Activated T-cell treated with anti-CD3 and anti-CD28 coated beads for 24 hours (primary cell): ENCODE measurements around the gene NLGN3.

Experiments
- DNase-seq: peaks from one replicate; pipeline ENCODE4 v3.0.0-alpha.2; 2020; ENCODE audit warnings: low read depth

Gene NLGN3

DNA sequence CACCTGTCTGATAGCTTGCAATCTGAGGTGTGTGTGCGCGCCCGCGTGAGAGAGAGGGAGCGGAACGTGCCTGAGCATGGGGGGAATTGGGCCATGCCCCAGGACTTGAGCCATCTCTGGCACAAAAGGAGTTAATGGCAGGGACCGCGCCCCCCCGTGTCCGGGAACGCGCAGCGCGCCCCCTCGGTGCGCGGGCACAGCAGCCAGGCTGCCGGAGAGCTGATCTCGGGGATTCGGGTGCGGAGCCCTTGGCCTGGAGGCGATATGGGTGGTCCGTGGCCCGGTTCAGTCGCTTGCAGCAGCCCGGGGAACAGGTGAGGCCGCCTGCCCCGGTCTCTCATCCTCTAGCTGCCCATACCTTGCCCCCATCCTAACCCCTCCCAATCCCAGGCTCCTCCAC lies at the start of gene NLGN3:
TSS of gene NLGN3 (plus strand) at position 191 of the 400 bp plus-strand sequence. CDS start 2,909 bp downstream, outside the sequence.
- DNase-seq = no peak

DNA sequence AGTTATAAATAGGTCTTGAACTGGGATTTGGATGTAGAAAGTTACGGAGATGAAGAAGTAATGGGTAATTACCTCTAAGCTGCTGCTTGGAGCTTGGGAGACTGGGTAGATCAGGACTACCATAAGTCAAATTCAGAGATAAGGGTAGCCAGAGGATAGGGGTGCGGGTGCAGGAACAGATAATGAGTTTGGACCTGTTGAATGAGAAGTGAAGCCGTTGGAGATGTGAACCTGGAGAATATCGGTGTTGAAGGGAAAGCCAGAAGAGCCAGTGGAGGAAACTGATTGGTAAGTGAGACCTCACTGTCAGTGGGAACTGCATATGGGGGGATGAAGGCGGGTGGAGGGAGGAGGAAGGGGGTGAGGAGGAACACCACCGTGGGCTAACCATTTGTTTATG lies 49.6 kb upstream of the NLGN3 start:
- DNase-seq = no peak

DNA sequence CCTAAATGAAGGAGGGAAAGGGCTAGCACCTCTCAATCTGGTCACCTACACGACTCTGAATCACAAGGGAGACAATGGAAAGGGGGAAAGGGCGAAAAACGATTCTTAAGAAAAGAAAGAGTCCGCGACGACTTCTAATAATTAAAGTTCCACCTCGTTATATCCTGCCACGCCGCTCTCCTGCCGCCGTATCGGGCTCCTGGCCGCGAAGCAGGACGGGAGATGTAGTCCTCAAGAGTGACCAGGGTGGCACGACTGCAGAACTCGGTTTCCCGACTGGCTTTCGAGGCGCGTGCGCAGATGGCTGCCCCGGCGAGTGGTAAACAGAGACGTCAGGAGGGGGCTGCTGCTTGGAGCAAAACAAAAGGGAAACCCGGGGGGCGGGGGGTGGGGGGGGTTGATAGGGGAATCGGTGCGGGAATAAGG lies 49.1 kb upstream of the NLGN3 start, which contains the start of gene FOXO4:
TSS of gene FOXO4 (plus strand) at position 297 of the 426 bp plus-strand sequence. CDS start 678 bp downstream, outside the sequence.
- DNase-seq = peak; percentile 81

DNA sequence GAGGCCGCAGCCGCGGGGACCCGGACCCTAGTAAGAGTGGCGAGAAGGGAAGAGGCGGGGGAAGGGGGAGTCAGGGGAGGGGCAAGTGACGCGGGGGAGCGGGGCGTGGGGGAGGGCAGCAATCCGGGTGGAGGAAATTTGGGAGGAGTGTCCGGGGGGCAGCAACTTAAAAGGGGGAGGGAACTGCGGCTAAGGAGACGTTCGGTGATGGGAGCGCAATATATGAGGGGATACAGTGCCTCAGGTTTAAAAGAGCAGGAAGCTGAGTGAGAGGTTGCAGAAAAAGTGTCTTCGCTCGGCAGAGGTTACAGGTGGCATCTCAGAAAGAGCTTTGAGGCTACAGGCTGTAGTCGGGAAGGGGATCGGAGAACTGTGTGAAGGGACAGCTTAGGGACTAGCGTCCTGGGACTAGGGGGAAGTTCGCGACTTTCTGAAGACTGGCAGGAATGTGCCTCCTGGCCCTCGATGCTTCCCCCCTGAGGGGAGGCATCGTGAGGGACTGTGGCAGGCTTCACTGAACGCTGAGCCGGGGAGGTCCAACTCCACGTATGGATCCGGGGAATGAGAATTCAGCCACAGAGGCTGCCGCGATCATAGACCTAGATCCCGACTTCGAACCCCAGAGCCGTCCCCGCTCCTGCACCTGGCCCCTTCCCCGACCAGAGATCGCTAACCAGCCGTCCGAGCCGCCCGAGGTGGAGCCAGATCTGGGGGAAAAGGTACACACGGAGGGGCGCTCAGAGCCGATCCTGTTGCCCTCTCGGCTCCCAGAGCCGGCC lies 48.5 kb upstream of the NLGN3 start:
- DNase-seq = peak; percentile 42

DNA sequence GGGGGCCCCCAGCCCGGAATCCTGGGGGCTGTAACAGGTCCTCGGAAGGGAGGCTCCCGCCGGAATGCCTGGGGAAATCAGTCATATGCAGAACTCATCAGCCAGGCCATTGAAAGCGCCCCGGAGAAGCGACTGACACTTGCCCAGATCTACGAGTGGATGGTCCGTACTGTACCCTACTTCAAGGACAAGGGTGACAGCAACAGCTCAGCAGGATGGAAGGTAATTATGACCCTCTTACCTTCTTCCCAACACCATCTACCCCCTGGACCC lies 47.9 kb upstream of the NLGN3 start:
- no peak for DNase-seq

DNA sequence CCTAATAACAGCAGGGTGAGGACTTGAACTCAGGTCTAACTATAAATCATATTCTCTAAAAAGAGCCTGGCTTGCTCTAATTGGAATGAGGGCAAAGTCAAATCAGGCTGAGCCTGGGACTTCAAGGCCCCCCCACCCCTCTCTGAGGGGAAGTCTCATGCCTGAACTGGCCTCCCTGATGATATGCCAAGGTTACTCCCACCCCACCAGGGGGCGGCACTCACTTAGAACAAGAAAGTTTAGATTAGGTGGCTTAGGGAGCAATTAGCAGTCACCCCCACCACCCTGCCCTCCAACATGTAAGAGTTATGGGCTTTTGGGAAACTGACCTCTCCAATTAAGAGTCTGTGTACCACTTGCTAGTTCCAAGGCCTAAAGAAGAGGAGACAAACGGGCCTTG lies 46.3 kb upstream of the NLGN3 start:
- DNase-seq = peak; percentile 58

- no peak for DNase-seq
Observed at GRCh38 chrX:71098951-71099506, 45.6 kb upstream of the NLGN3 start.

GRCh38 chrX:71099736-71100135 lies 44.9 kb upstream of the NLGN3 start:
- DNase-seq = no peak

DNA sequence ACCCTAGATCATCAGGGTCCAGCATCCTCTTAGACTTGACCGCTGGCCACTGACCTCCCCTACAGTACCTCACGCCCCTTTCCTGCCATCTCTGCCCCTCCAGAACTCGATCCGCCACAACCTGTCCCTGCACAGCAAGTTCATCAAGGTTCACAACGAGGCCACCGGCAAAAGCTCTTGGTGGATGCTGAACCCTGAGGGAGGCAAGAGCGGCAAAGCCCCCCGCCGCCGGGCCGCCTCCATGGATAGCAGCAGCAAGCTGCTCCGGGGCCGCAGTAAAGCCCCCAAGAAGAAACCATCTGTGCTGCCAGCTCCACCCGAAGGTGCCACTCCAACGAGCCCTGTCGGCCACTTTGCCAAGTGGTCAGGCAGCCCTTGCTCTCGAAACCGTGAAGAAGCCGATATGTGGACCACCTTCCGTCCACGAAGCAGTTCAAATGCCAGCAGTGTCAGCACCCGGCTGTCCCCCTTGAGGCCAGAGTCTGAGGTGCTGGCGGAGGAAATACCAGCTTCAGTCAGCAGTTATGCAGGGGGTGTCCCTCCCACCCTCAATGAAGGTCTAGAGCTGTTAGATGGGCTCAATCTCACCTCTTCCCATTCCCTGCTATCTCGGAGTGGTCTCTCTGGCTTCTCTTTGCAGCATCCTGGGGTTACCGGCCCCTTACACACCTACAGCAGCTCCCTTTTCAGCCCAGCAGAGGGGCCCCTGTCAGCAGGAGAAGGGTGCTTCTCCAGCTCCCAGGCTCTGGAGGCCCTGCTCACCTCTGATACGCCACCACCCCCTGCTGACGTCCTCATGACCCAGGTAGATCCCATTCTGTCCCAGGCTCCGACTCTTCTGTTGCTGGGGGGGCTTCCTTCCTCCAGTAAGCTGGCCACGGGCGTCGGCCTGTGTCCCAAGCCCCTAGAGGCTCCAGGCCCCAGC lies 43.8 kb upstream of the NLGN3 start:
- DNase-seq = no peak

DNA sequence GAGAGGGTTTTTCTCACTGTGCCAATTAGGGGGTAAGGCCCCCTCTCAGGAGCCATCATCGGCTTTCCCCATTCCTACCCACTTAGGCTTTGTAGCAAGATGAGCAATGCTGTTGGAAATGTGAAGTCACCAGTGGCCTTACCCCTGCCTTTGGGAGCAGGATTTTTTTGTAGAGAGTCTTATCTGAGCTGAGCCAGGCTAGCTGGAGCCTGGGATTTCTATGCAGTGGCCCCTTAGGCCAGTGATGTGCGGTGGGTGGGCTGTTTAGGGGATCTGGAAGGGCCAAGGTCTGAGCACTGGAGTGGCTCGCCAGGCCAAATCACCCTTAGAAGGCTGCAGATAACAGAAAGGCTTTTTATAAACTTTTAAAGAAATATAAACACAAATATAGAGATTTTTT lies 42.3 kb upstream of the NLGN3 start:
- no peak for DNase-seq

DNA sequence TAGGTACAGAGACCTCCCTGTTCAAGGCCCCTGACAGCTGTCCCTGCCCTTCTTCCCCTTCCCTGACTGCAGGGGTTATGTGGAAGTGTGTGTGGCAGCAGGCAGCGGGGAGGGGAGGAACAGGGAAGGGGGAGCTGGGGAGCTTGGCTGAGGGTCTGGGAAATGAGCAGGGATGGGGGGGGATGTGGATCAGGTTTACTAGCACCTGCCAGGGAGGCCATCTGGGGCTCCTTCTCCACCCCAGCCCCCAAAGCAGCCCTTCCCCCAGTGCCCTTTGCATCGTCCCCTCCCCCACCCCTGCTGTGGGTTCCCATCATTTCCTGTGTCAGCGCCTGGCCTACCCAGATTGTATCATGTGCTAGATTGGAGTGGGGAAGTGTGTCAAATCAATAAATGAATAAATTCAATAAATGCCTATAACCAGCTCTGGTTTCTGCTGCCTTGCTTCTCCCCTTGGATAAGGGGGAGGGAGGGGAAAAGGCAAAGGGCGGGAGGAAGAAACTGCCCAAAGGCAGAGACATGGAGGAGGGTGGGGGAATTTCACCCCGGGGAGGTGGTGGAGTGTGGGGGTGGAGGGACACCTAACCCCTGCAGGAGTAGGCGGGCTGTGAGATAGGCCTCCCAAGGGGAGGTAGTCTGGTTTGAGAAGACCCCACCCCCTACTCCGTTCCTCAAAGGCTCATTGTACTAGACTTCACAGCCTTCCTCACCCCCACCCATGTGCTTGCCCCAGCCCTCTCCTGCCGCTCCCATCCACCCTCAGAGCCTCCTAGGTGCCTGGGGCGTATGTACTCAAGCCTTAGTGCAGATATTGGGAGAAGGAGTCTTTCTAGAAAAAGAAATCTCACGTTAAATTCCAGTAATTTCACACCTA lies 41.3 kb upstream of the NLGN3 start:
- no peak for DNase-seq

- no peak for DNase-seq
Observed at GRCh38 chrX:71105628-71106027, 39.0 kb upstream of the NLGN3 start.

DNA sequence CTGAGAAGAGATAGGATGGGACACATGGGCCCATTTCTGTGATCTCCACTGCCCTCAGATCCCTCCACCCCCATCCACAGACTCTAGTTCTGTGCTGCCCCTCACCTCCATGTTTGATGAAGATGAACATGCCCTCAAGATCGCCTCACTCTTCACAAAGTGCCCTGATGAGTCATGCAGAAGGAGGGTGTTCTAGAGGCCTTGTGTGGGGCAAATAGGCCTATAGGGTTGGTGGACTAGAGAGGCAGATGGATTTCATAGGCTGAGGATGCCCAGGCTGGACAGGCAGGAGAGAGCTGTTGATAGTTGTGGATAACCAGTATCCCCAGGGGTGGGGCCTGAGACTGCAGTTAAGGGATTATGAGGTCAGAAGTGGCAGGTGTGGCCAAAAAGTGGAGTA lies 38.2 kb upstream of the NLGN3 start, which contains the start of gene CXorf65:
TSS of gene CXorf65 (minus strand) at position 314 of the 400 bp plus-strand sequence. CDS start at position 130, 184 bp downstream.
- no peak for DNase-seq

DNA sequence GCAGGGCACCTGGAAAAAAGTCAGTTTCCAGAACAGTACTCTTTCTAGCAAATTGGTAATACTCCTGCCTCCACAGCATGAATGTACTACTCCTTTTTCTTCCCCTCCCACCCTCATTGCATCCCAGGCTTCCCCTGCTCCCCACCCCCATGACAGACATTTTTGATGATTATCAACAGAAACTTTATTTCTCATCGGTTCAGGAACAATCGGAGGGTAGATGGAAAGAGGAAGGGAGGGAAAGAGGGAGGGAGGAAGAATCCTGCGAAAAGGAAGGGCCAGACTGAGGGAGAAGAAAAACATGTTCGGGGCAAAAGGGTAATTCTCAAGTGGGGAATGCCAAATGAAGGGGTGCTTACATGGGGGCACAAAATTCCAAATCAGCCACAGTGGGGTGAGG lies 37.4 kb upstream of the NLGN3 start:
- DNase-seq = no peak

DNA sequence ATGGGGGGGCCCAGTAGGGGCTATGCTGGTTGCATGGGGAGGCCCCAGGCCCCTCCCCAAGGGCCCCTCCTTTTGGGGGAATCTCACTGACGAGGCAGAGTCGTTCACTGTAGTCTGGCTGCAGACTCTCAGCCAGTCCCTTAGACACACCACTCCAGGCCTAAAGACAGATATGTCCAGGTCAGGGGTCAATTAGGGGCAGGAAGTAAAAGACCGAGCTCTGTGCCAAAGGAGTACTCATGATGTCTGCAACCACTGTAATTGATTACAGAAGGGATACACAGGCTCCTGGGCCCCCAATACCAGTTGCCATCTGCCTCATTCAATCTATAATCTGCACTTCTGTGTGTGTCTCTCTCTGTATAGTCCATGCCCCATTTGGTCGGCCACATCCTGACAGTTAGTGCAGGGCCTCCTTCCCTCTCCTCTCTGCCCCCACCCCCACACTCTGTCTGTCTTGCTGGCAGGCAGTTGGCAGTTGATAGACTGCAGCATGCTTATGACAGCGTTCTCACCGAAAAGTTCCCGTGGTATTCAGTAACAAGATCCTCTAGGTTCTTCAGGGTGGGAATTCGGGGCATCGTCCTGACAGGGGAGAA lies 36.8 kb upstream of the NLGN3 start:
- DNase-seq = no peak

DNA sequence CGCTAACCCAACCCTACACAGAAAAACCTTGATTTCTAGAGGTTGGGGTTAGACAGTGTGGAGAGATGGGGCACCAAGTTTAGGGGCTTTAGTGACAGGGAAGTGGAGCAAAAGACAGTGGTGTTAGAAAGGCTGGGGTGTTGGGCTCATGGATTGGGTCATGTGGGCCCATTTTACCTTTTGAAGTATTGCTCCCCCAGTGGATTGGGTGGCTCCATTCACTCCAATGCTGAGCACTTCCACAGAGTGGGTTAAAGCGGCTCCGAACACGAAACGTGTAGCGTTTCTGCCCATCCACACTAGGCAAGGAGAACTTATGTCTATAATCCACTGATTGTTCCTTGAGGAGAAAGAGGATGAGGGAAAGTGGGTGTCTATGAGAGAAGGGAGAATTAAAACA lies 35.6 kb upstream of the NLGN3 start:
- DNase-seq = no peak

DNA sequence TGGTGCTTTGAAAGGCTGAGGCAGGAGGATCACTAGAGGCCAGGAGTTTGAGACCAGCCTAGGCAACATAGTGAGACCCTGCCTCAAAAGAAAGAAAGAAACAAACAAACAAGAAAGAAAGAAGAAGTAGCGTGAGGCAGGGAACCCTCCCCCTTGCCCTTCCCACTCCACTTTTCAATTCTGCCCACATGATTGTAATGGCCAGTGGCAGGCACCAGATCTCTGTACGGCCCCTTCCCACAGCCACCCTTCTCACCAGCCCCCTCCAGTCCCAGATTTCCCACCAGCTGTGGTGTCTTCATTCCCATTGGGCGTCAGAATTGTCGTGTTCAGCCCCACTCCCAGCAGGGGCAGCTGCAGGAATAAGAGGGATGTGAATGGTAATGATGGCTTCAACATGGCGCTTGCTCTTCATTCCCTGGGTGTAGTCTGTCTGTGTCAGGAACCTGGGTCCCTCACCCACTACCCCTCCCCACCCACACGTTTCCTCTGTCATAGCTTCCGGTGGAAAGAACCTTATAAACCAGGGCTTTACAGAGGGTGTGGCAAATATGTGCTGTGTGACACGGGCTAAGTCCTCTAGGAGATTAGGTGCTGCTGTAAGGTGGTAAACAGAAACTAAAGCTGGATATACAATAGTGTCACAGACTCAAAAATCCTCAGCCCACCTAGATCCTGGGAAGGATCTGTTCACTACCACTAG lies 33.3 kb upstream of the NLGN3 start, which contains the start of gene IL2RG:
TSS of gene IL2RG (minus strand) at position 437 of the 703 bp plus-strand sequence. CDS start at position 399, 38 bp downstream.
- DNase-seq = peak; percentile 67

- no peak for DNase-seq
Observed at GRCh38 chrX:71111921-71112431, 32.7 kb upstream of the NLGN3 start.

DNA sequence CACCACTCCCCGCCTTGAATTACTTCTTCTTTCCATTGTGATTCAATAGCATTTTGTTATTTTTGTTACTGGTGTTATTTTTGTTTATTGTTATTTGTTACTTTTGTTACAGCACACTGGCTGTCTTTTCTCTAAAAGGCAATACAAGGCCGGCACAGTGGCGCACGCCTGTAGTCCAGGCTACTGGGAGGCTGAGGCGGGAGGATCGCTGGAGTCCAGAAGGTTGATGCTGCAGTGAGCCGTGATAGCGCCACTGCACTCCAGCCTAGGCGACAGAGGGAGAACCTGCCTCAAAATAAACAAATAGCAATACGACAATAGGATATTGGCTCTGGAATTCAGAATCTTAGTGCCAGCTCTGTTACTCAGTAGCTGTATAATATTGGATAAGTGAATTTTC lies 27.3 kb upstream of the NLGN3 start:
- DNase-seq = no peak
